ENCODE data around the gene ZNF688. TPM values are rescaled to one million over a fixed set of nuclear protein-coding genes. Genes with fewer than 3 reads are reported as not detected.
"Not testable (repeated sequence)": the region's sequence is repeated elsewhere in the genome, so short reads cannot be mapped to it uniquely, and the experiment has no call there.

Gene ZNF688
- total RNA-seq, 4 donors from 2014 or later: 38.6 to 53.3 (median 41.1) TPM

GRCh38 chr16:30543067-30543466 is 28.4 kb downstream of the ZNF688 start:
- H3K9me3 ChIP-seq: no peaks in the 10 kb centered on the region
- H3K36me3 ChIP-seq: no peaks in the 10 kb centered on the region
- TF ChIP-seq, protein P1, sequence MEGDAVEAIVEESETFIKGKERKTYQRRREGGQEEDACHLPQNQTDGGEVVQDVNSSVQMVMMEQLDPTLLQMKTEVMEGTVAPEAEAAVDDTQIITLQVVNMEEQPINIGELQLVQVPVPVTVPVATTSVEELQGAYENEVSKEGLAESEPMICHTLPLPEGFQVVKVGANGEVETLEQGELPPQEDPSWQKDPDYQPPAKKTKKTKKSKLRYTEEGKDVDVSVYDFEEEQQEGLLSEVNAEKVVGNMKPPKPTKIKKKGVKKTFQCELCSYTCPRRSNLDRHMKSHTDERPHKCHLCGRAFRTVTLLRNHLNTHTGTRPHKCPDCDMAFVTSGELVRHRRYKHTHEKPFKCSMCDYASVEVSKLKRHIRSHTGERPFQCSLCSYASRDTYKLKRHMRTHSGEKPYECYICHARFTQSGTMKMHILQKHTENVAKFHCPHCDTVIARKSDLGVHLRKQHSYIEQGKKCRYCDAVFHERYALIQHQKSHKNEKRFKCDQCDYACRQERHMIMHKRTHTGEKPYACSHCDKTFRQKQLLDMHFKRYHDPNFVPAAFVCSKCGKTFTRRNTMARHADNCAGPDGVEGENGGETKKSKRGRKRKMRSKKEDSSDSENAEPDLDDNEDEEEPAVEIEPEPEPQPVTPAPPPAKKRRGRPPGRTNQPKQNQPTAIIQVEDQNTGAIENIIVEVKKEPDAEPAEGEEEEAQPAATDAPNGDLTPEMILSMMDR (IDR thresholded peaks at IDR 0.05): no peak
- no peak for TF ChIP-seq POLR2A (IDR thresholded peaks at IDR 0.05)
- H3K4me1 ChIP-seq: peaks cover 0 to 18% (median 0%) of the 10 kb centered on the region in 4 donors
- no peak overlapping the region for H3K4me3 ChIP-seq
- no peaks in the 10 kb centered on the region for H3K27me3 ChIP-seq
- no peak overlapping the region for H3K27ac ChIP-seq
- DNase-seq: no peak

GRCh38 chr16:30541502-30542329 is 29.8 kb downstream of the ZNF688 start:
- Histone ChIP-seq H3K4me1 (peaks cover 0 to 18% (median 0%) of the 10 kb centered on the region in 4 donors), H3K27ac (peak overlapping the region in 1 of 4 donors; percentile 45), H3K36me3 (no peaks in the 10 kb centered on the region), H3K9me3 (no peaks in the 10 kb centered on the region), H3K4me3 (no peak overlapping the region), H3K27me3 (no peaks in the 10 kb centered on the region)
- DNase-seq: no peak
- TF ChIP-seq POLR2A (IDR thresholded peaks at IDR 0.05): no peak

DNA sequence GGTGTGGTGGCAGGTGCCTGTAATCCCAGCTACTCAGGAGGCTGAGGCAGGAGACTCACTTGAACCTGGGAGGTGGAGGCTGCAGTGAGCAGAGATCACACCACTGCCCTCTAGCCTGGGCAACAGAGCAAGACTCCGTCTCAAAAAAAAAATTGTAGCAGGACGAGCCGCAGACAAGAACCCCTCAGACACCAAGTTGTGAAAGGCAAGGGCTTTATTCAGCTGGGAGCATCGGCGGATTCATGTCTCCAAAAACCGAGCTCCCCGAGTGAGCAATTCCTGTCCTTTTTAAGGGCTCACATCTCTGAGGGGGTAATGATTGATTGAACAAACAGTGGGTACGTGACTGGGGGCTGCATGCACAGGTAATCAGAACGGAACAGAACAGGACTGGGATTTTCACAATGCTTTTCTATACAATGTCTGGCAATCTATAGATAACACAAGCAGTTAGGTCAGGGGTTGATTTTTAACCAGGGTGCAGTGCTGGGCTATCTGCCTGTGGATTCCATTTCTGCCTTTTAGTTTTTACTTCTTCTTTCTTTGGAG is 30.5 kb downstream of the ZNF688 start:
- not testable (repeated sequence) for DNase-seq
- Histone ChIP-seq H3K27ac (peak overlapping the region in 1 of 4 donors; percentile 45), H3K4me1 (peaks cover 0 to 20% (median 0%) of the 10 kb centered on the region in 4 donors)

DNA sequence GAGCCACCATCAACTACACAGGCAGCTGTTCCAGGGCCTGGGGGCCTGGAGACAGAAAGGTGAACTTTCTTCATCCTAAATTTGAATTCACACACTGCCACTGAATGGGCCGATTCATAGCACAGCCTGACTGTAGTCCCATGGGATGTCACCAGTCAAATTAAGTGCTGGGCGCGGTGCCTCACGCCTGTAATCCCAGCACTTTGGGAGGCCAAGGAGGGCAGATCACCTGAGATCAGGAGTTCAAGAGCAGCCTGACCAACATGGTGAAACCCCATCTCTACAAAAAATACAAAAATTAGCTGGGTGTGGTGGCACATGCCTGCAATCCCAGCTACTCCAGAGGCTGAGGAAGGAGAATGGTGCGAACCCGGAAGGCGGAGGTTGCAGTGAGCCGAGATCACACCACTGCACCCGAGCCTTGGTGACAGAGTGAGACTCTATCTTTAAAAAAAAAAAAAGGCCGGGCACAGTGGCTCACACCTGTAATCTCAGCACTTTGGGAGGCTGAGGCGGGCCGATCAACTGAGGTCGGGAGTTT is 31.5 kb downstream of the ZNF688 start:
- peaks cover 0 to 25% (median 0%) of the 10 kb centered on the region in 4 donors for H3K4me1 ChIP-seq
- not testable (repeated sequence) for DNase-seq, H3K27me3 ChIP-seq, H3K27ac ChIP-seq, H3K4me3 ChIP-seq, H3K9me3 ChIP-seq, H3K36me3 ChIP-seq

More for the DNA sequence above, 30.5 kb downstream of the ZNF688 start:
- not testable (repeated sequence) for H3K9me3 ChIP-seq, H3K36me3 ChIP-seq, H3K27me3 ChIP-seq, H3K4me3 ChIP-seq

DNA sequence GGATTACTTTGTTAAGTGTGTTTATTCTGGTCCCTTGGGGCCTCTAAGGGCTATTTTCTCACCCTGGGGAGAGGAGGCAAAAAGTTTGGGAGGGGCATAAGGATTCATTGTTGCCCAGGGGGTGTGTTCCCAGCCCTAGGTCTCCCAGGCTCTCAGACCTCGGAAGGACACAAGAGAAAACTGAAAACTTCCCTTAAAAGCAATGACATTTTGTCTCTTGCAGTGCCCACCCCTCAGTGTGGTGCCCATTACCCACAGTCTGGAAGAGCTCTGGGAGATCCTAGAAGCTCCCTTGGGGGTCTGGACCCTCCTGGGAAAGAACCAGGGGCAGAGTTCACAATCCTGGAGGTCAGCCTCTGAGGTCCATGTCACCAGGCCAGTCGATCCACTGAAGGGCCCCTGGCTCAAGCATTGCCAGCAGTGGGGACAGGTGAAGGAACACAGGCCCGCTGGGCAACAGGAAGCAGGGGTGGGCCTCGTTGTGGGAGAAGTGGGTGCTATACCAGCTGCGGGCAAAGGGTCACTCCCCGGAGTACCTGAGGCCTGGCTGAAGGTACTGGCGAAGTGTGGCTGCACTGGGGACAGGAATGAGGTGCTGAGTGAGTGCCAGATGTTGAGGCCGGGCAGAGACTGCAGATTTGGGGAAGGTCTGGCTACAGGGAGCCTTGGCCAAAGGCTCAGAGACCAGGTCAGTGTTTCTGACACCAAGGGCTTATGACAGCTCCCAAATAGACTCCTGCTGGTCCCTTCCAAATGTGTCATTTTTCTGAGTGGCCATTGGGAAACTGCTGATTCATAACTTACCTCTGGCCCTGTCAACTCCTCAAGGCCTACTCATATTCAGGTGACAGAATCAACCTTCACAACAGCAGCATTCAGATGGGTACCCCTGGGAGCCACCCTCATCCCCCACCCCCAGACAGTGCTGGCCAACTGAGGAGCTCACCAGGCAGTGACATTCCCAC is 32.2 kb downstream of the ZNF688 start:
- Histone ChIP-seq H3K4me3 (no peak overlapping the region), H3K4me1 (peaks cover 0 to 25% (median 0%) of the 10 kb centered on the region in 4 donors), H3K9me3 (no peaks in the 10 kb centered on the region), H3K27me3 (no peaks in the 10 kb centered on the region), H3K27ac (no peak overlapping the region), H3K36me3 (no peaks in the 10 kb centered on the region)
- no peak for DNase-seq
- no peak for TF ChIP-seq POLR2A (IDR thresholded peaks at IDR 0.05)
- TF ChIP-seq, protein P1 (IDR thresholded peaks at IDR 0.05): no peak

- not testable (repeated sequence) for H3K27me3 ChIP-seq, H3K9me3 ChIP-seq, H3K4me3 ChIP-seq, DNase-seq
- peaks cover 0 to 12% (median 0%) of the 10 kb centered on the region in 3 donors for H3K36me3 ChIP-seq
- H3K27ac ChIP-seq: peak overlapping the region in 1 of 4 donors; percentile 96
- H3K4me1 ChIP-seq: peaks cover 0 to 27% (median 0%) of the 10 kb centered on the region in 4 donors
Observed at GRCh38 chr16:30536391-30537024, 35.0 kb downstream of the ZNF688 start.

DNA sequence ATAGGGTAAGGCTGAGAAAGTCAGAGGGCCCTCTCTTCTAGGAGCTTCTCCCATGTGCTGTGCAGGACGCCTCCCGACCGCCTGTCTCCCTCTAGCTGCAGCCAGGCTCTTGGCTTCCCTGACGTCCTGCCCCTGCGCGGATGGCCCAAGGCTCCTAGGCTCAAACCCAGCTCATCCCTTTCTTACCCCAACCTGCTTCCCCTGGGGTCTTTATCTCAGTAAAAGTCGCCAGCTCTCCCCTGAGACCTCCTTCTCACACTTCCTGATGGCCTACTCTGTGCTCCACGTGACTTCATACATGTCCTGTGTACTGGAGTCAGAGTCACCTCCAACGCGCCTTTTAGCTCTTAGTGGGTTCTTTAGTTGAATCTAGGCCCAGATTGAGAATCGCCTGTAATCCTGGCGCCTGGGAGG is 35.7 kb downstream of the ZNF688 start:
- Histone ChIP-seq H3K4me1 (peaks cover 0 to 20% (median 0%) of the 10 kb centered on the region in 4 donors), H3K27ac (peak overlapping the region; percentile 90 to 96 (median 94)), H3K9me3 (no peaks in the 10 kb centered on the region), H3K27me3 (no peaks in the 10 kb centered on the region), H3K36me3 (peaks cover 0 to 12% (median 0%) of the 10 kb centered on the region in 3 donors), H3K4me3 (peak overlapping the region; percentile 54 to 79 (median 72))
- TF ChIP-seq, protein P1 (IDR thresholded peaks at IDR 0.05): peak; percentile 15 to 84 (median 66)
- TF ChIP-seq POLR2A (IDR thresholded peaks at IDR 0.05): no peak
- peak; percentile 79 to 91 (median 81) for DNase-seq
